HUES64 (cell line): ENCODE data around the gene ABR.

Experiments used
- H3K27ac ChIP-seq: 2 replicates; pipeline ENCODE4 v1.7.0; 2013; ENCODE audit warnings: low read depth, low read length, inconsistent platforms
- H3K27me3 ChIP-seq: 2 replicates; pipeline ENCODE4 v1.6.1; 2013; ENCODE audit warnings: mild to moderate bottlenecking, low read length; ENCODE audit not compliant: insufficient read depth
- H3K36me3 ChIP-seq: 2 replicates; pipeline ENCODE4 v1.6.1; 2013; ENCODE audit warnings: mild to moderate bottlenecking, low read length; ENCODE audit not compliant: insufficient read depth
- H3K4me1 ChIP-seq: 2 replicates; pipeline ENCODE4 v1.6.1; 2013; ENCODE audit warnings: mild to moderate bottlenecking, low read length, moderate library complexity; ENCODE audit not compliant: insufficient read depth
- H3K4me3 ChIP-seq: 2 replicates; pipeline ENCODE4 v1.5.1; 2013; ENCODE audit warnings: mild to moderate bottlenecking, low read length, moderate library complexity
- H3K9ac ChIP-seq: 2 replicates; pipeline ENCODE4 v1.6.1; 2013; ENCODE audit warnings: mild to moderate bottlenecking, low read depth, low read length
- H3K9me3 ChIP-seq: 2 replicates; pipeline ENCODE4 v1.6.1; 2013; ENCODE audit warnings: low read depth, low read length; ENCODE audit not compliant: insufficient read depth
- WGBS: fragments of 150-250, 120-280 bp; methylation state at CpG from one replicate; pipeline ENCODE4 v1.1.7; 2013; ENCODE audit warnings: missing lambda C conversion rate; 5-methylcytosine and 5-hydroxymethylcytosine counted together

The ABR gene

DNA sequence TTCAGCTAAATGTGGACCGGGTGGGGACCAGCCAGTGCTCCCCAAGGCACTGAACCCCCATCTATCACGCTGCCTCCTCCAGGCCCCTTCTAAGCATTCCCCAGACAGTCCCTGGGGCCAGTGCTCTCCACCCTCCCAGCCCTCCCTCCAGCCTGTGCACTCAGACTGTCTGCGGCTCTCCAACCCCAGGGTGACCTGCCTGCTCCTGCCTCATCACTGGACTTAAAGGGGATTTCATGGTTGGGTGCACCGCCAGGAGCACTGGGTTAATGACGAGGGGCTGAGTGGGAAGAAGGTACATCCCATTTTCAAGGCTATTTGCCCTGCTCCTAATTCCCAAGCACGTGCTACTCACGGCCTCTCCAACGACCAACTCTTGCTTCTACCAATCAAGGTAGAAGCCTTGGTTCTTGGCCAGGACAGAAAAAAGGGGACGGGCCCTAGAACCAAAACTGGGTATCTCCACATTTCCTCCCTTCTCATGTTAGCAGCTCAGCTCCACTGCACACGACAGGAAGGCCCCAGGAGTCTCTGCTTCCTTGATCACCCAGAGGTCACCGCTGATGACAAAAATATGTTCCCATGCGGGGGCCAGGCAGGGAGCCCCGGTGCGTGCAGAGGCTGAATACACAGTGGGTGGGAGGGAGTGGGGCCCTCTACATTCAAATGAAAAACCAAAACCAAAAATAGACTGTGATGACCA is 3.5 kb upstream of the ABR start:
- WGBS = 75% methylated on average over 12 of the region's 14 CpGs
- H3K4me3 ChIP-seq = no peak overlapping the region

DNA sequence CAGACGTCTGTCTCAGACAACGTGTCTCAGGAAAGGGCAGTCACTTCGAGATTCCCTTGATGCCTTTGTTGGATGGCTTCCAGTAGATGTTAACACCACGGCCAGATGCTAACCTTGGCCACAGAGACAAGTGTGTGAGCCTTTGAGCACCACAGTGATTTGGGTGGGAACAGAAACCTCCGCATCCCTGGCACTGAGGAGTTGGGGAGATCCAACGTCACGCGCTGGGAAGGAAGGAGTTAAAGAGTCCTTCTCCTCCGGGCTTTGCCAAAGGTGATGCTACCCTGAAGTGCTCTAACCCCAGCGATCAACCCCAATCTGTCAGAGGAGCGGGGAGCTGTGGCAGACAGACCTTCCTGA is 3.0 kb upstream of the ABR start:
- H3K4me1 ChIP-seq = peaks cover 14% of the 10 kb centered on the region
- 63% methylated on average over 11 of the region's 11 CpGs for WGBS
- H3K27me3 ChIP-seq = peaks cover 37% of the 10 kb centered on the region
- no peak overlapping the region for H3K4me3 ChIP-seq
- no peaks in the 10 kb centered on the region for H3K9me3 ChIP-seq
- H3K27ac ChIP-seq = no peak overlapping the region
- H3K36me3 ChIP-seq = no peaks in the 10 kb centered on the region
- no peak overlapping the region for H3K9ac ChIP-seq

More for the DNA sequence above, 3.5 kb upstream of the ABR start:
- Histone ChIP-seq H3K36me3 (no peaks in the 10 kb centered on the region), H3K9me3 (no peaks in the 10 kb centered on the region), H3K27ac (no peak overlapping the region), H3K9ac (no peak overlapping the region), H3K4me1 (peaks cover 14% of the 10 kb centered on the region), H3K27me3 (peaks cover 37% of the 10 kb centered on the region)

DNA sequence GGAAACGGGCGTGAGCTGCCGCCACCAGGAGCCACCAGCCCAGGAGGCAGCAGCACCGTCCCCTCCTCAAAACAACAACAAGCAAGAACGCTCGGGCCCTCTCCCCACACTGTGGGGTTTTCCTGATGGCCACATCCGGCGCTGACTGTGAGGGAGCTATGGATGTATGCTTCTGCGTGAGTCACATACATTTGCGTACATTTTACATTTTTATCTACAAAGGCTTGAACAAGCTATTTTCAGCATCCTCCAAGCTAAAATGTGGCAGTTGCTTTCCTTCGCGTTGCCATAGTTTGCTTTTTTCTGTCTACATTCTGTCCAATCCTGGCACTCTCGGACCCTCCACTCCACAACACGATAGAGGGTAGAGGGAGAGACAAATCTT is 2.0 kb upstream of the ABR start:
- 32% methylated on average over 14 of the region's 14 CpGs for WGBS
- peaks cover 37% of the 10 kb centered on the region for H3K27me3 ChIP-seq
- no peak overlapping the region for H3K4me3 ChIP-seq

DNA sequence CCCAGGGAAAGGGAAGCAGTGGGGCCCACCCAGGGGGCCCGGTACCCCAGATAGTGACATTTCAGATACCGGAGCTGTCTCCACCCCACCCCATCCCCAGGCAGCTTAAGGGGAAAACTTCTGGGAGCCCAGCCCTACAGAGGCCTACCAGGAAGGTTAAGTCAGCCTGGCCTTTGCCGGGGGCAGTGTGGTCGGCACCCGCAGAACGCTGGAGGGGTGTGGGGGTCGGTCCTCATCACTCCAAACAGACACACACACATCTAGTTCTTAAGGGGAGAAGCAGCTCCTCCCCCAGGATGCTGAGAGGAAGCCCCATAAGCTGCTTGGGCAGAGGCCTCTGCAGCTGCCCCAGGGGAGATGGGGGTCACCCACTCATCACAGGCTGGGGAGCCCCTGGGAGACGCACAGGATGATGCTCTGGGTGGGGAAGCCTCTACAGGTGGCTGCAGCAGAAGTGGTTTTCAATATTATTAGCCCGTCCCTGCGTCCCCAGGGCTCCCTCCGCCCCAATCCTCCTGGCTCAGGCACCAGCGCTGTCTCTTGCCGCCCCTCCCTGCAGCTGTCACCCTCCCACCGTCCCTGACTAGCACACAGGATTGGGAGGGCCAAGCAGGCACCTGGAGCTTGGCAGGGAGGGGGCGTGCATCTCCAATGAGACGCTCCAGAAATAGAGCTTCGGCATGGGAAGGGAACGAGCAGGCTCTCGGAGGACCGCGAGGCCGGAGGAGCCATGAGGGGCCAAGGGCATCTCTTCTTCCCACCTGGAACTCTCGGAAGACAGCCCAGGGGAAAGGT is 1.4 kb upstream of the ABR start:
- H3K27me3 ChIP-seq = peaks cover 37% of the 10 kb centered on the region
- 20% methylated on average over 18 of the region's 23 CpGs for WGBS
- H3K36me3 ChIP-seq = no peaks in the 10 kb centered on the region
- H3K9ac ChIP-seq = no peak overlapping the region
- H3K27ac ChIP-seq = no peak overlapping the region
- peaks cover 10% of the 10 kb centered on the region for H3K4me1 ChIP-seq
- no peak overlapping the region for H3K4me3 ChIP-seq
- no peaks in the 10 kb centered on the region for H3K9me3 ChIP-seq

More for the DNA sequence above, 2.0 kb upstream of the ABR start:
- H3K9me3 ChIP-seq = no peaks in the 10 kb centered on the region
- H3K27ac ChIP-seq = no peak overlapping the region
- no peaks in the 10 kb centered on the region for H3K36me3 ChIP-seq
- peaks cover 13% of the 10 kb centered on the region for H3K4me1 ChIP-seq
- H3K9ac ChIP-seq = no peak overlapping the region

DNA sequence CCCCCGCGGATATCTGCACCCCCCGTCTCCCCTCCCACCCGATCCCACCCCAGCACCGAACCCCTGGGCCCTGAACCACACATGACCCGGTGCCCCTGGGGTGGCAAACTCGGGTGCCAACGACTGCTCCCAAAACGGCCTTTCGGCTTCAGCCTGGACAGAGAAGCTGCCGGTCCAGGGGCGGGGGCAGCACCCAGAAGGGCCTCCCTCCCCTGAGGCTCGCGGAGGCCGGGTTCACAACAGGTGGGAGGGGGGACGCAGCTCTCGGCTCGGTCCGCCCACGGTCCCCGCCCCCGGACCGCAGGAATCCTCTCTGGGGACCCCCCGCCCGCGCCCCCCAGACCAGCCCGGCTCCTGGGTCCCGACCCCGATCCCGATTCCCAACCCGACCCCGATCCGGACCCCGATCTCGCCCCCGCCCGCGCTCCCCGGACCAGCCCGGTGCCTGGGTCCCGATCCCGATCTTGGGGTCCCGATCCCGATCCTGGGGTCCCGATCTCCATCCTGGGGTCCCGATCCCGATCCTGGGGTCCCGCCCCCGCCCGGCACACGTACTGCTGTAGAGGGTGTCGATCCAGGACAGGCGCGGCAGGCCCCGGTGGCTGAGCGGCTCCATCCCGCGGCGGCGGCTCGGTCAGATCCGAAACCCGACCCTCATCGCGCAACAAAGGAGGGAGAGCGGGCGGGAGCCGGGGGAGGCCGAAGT is 516 bp downstream of the ABR start:
- H3K27me3 ChIP-seq = peaks cover 37% of the 10 kb centered on the region
- H3K4me1 ChIP-seq = peaks cover 10% of the 10 kb centered on the region
- WGBS = under 1% methylated on average over 69 of the region's 69 CpGs
- H3K9me3 ChIP-seq = no peaks in the 10 kb centered on the region
- peak overlapping the region; percentile 70 for H3K4me3 ChIP-seq
- H3K9ac ChIP-seq = peak overlapping the region; percentile 52; the same call in 1 of the 2 replicates
- H3K27ac ChIP-seq = no peak overlapping the region
- no peaks in the 10 kb centered on the region for H3K36me3 ChIP-seq

DNA sequence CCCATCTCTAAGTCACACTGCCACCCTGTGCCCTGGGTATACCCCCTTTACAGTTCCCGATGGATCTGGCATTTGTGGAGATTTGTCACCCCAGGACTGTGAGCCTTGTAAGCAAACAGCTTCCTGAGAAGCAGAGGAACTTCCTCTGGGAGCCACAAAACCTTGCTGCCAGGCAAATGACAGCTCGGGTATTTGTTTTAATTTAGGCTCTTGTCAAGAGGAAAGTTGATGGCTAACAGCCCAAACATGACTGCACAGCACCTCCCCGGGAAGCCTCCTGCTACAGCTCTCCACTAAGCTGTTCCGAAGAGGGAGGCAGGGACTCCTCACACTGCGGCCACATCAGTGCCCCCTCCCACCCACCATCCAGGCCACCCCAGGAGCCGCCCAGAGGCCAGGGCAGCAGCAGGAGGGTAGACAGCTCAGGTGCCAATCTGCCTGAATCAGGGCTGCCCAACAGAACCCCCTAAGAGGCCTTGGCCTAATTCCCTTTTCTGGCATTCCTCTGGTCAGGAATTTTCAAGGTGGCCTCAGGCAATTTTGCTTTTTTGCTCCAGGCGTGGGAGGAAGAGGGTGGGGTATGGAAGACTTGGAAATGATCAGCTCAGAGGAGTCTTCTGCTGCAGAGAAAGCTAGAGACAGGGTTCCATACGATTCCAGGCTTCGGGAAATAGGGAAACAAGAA is 2.6 kb downstream of the ABR start:
- Histone ChIP-seq H3K4me3 (no peak overlapping the region), H3K27ac (no peak overlapping the region)

DNA sequence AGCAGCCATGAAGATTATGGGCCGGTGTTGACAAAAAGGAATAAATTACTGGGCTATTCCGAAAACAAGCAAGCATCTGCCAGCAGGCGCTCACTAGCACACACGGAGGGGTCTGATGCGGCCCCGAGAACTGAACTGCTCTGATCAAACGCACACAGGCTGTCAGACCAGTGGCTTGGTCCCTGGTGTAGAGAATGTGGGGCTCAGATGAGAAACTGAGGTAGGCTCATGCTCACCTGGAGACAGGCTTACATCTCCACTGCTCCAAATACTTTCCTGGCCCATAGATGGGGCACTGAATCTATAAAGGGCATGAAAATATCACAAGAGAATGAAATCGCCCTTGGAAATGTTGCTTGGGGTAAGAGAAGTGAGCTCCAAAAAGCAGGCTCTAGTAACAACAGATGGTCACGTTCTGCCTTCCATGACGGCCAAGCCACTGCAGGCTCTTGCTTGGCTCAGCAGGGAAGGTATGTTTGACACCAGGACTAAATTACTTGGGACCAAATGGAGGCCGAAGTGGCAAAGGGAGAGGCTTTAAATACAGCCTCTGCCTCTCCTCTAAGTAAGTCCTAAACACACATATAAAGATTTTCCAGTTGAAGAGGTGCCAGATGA is 5.4 kb downstream of the ABR start:
- H3K27me3 ChIP-seq = peaks cover 4% of the 10 kb centered on the region; the same call in 1 of the 2 replicates
- no peaks in the 10 kb centered on the region for H3K9me3 ChIP-seq
- H3K4me3 ChIP-seq = no peak overlapping the region
- H3K4me1 ChIP-seq = 0 out of 2 replicates have a peak, but pooled peaks cover 3% of the 10 kb centered on the region
- no peaks in the 10 kb centered on the region for H3K36me3 ChIP-seq
- no peak overlapping the region for H3K27ac ChIP-seq
- 90% methylated on average over 11 of the region's 11 CpGs for WGBS
- H3K9ac ChIP-seq = no peak overlapping the region

More for the DNA sequence above, 2.6 kb downstream of the ABR start:
- WGBS = 72% methylated on average over 9 of the region's 9 CpGs
- Histone ChIP-seq H3K4me1 (peaks cover 6% of the 10 kb centered on the region; the same call in 1 of the 2 replicates), H3K9ac (no peak overlapping the region), H3K27me3 (peaks cover 26% of the 10 kb centered on the region), H3K9me3 (no peaks in the 10 kb centered on the region), H3K36me3 (no peaks in the 10 kb centered on the region)

DNA sequence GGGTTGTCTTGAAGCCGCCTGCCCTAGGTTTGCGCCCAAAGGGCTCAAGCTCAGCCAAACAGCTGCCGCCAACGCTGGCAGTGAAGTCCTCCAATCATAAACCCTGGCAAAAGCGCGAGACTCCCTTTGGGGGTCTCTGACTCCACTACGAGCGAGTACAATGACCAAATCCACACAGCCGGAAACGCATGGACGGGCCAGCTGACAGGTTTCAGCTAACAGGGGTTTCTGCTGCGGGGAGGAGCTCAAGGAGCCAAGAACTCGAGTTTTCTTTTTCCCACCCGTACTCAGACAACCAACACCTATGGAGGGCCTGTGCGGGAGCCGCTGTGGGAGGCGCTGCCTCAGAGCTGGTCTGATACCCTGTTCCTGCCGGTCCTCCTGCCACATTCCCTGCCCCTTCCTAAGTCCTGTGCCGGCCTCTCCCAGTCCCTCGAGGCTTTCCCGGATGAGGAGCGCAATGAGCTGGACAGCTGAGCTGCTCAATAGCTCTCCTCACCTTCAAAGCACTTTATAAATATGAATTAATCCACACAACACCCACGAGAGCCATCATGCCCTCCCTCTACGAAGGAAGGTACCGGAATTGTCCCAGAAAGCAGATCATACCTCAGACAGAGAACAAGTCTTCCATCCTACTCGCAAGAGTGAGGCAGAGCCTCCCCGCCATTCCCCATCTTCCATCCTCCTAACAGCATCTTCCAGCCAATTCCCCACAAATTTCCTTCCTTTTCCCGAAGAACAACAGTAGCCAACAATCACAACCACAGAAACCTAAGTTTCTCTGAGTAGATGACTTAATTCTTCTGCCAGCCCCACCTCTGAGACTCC is 6.1 kb downstream of the ABR start:
- no peaks in the 10 kb centered on the region for H3K9me3 ChIP-seq
- WGBS = 89% methylated on average over 28 of the region's 28 CpGs
- no peak overlapping the region for H3K27ac ChIP-seq
- no peaks in the 10 kb centered on the region for H3K36me3 ChIP-seq
- no peak overlapping the region for H3K4me3 ChIP-seq
- peaks cover 3% of the 10 kb centered on the region; the same call in 1 of the 2 replicates for H3K27me3 ChIP-seq
- no peak overlapping the region for H3K9ac ChIP-seq
- H3K4me1 ChIP-seq = 0 out of 2 replicates have a peak, but pooled peaks cover 3% of the 10 kb centered on the region

DNA sequence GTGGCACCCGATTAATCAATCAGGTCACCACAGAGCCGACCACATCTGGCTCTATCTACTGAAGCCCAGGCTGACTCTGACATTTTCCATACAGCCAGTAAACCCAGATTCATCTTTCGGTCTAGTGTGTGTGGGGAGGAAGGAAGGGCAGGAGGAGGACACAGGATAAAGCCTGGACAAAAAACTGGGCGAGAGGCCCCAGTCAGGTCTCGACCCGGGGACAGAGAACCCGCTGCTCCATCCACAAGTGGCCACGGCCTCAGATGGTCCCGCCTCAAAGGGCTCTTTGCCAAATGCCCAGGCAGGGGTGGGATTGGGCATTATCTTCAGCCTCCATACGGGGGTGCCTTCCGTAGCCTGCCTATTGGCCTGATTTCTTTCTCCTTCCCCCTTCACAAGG is 7.8 kb downstream of the ABR start:
- Histone ChIP-seq H3K27ac (no peak overlapping the region), H3K27me3 (no peaks in the 10 kb centered on the region), H3K36me3 (no peaks in the 10 kb centered on the region), H3K9ac (no peak overlapping the region), H3K4me3 (no peak overlapping the region), H3K4me1 (no peaks in the 10 kb centered on the region), H3K9me3 (no peaks in the 10 kb centered on the region)
- 94% methylated on average over 10 of the region's 11 CpGs for WGBS

DNA sequence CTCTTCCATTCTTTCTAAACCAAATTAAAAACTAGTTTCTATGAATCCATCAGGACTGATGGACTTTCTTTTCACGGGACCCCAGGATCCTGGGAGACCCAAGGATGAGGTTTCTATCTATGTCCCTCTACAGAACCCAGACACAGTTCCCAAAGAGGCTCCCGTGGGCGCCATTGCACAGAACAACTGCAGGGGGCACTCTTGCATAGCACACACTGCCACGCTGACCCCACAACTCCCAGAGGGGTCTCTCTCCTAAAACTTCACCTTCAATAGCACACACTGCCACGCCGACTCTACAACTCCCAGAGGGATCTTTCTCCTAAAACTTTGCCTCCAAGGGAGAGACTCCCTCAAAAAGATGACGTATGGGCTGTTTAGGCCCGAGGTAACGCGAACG is 9.0 kb downstream of the ABR start:
- WGBS = 82% methylated on average over 11 of the region's 11 CpGs
- H3K9ac ChIP-seq = no peak overlapping the region
- H3K36me3 ChIP-seq = no peaks in the 10 kb centered on the region
- no peaks in the 10 kb centered on the region for H3K4me1 ChIP-seq
- H3K27me3 ChIP-seq = no peaks in the 10 kb centered on the region
- H3K9me3 ChIP-seq = no peaks in the 10 kb centered on the region
- no peak overlapping the region for H3K4me3 ChIP-seq
- no peak overlapping the region for H3K27ac ChIP-seq
